T-helper 1 cell treated with Interleukin-12 subunit alpha and Interleukin-12 subunit beta and Interleukin-4 antibody, amounts not matched to agents 30 μg/mL and 1 μg/mL, for 36 hours (primary cell): ENCODE data around the gene GIMAP7.

Experiments
- H3K27ac Mint-ChIP-seq: one replicate; pipeline ENCODE4 v1.8.0; 2021; ENCODE audit warnings: mild to moderate bottlenecking, mixed read lengths
- H3K27me3 Mint-ChIP-seq: one replicate; pipeline ENCODE4 v1.8.0; 2021; ENCODE audit warnings: low read depth, mixed read lengths
- H3K36me3 Mint-ChIP-seq: one replicate; pipeline ENCODE4 v1.8.0; 2021; ENCODE audit warnings: low read depth, mixed read lengths
- H3K4me1 Mint-ChIP-seq: one replicate; pipeline ENCODE4 v1.8.0; 2021; ENCODE audit warnings: low read depth, mixed read lengths
- H3K4me3 Mint-ChIP-seq: one replicate; pipeline ENCODE4 v1.8.0; 2021; ENCODE audit warnings: mild to moderate bottlenecking, moderate library complexity, mixed read lengths
- H3K9me3 Mint-ChIP-seq: one replicate; pipeline ENCODE4 v1.8.0; 2021; ENCODE audit warnings: mixed read lengths

Gene GIMAP7

DNA sequence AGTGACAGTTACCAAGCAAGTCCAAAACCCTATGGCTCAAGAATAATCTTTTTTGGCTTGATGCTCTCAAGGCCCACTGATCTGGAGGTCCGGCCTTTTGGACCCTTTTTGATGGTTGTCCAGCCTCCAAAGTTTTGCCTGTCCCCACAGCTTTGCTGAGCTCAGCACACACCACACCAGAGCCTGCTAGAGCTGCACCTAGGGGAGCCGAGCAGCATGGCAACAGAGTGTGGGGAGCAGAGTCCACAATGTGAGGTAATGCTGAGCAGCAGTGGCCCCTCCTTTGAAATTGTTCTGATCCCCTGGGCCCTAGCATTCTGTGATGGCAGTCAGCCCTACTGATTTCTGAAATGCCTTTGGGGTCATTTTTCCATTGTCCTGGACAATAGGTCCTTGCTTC lies 9.3 kb downstream of the GIMAP7 start:
- Mint-ChIP-seq H3K27me3 (no peaks in the 10 kb centered on the region), H3K36me3 (peaks cover 71% of the 10 kb centered on the region)

DNA sequence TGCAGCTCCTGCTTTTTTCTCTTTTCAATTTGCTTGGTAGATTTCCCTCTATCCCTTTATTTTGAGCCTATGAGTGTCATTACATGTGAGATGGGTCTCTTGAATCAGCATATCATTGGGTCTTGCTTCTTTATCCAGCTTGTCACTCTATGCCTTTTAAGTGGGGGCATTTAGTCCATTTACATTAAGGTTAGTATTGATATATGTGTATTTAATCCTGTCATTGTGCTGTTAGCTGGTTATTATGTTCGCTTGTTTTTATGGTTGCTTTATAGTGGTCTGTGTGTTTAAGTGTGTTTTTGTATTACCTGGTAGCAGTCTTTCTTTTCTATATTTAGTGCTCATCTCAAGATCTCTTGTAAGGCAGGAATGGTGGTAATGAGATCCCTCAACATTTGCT lies 17.0 kb downstream of the GIMAP7 start:
- Mint-ChIP-seq H3K9me3 (peaks cover 78% of the 10 kb centered on the region), H3K36me3 (peaks cover 72% of the 10 kb centered on the region), H3K27me3 (no peaks in the 10 kb centered on the region), H3K4me1 (peaks cover 13% of the 10 kb centered on the region), H3K27ac (no peak overlapping the region), H3K4me3 (no peak overlapping the region)

More for the DNA sequence above, 9.3 kb downstream of the GIMAP7 start:
- H3K4me3 Mint-ChIP-seq, result no peak overlapping the region
- H3K4me1 Mint-ChIP-seq, result peaks cover 40% of the 10 kb centered on the region
- peak overlapping the region; percentile 37 for H3K27ac Mint-ChIP-seq
- peaks cover 40% of the 10 kb centered on the region for H3K9me3 Mint-ChIP-seq

- Mint-ChIP-seq H3K4me1 (peaks cover 6% of the 10 kb centered on the region), H3K27me3 (no peaks in the 10 kb centered on the region), H3K9me3 (peaks cover 82% of the 10 kb centered on the region), H3K27ac (no peak overlapping the region), H3K36me3 (peaks cover 75% of the 10 kb centered on the region), H3K4me3 (no peak overlapping the region)
Measured at GRCh38 chr7:150538259-150538658, 23.6 kb downstream of the GIMAP7 start.

DNA sequence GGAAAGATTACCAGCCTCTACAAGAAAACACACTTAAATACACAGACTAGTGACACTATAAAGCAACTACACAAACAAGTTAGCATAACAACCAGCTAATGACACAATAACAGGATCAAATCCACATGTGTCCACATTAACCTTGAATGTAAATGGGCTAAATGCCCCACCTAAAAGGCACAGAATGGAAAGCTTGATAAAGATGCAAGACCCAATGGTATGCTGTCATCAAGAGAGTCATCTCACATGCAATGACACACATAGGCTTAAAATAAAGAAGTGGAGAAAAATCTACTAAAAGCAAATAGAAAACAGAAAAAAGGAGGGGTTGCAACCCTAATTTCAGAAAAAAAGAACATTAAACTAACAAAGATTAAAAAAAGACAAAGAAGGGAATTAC lies 38.5 kb downstream of the GIMAP7 start:
- Mint-ChIP-seq H3K4me1 (peaks cover 52% of the 10 kb centered on the region), H3K36me3 (peaks cover 69% of the 10 kb centered on the region), H3K27ac (peak overlapping the region; percentile 46), H3K9me3 (peaks cover 64% of the 10 kb centered on the region), H3K27me3 (no peaks in the 10 kb centered on the region), H3K4me3 (peak overlapping the region; percentile 41)

GRCh38 chr7:150556521-150557138 lies 42.0 kb downstream of the GIMAP7 start:
- Mint-ChIP-seq H3K4me3 (peak overlapping the region; percentile 69), H3K27me3 (no peaks in the 10 kb centered on the region), H3K9me3 (peaks cover 73% of the 10 kb centered on the region), H3K27ac (peak overlapping the region; percentile 95), H3K4me1 (peaks cover 54% of the 10 kb centered on the region), H3K36me3 (peaks cover 73% of the 10 kb centered on the region)

GRCh38 chr7:150560486-150560885 lies 45.8 kb downstream of the GIMAP7 start:
- H3K27ac Mint-ChIP-seq, result peak overlapping the region; percentile 55
- peaks cover 51% of the 10 kb centered on the region for H3K36me3 Mint-ChIP-seq
- H3K4me1 Mint-ChIP-seq, result peaks cover 54% of the 10 kb centered on the region
- H3K9me3 Mint-ChIP-seq, result peaks cover 51% of the 10 kb centered on the region
- H3K27me3 Mint-ChIP-seq, result no peaks in the 10 kb centered on the region
- H3K4me3 Mint-ChIP-seq, result no peak overlapping the region

GRCh38 chr7:150562919-150563318 lies 48.2 kb downstream of the GIMAP7 start:
- H3K9me3 Mint-ChIP-seq, result peaks cover 47% of the 10 kb centered on the region

DNA sequence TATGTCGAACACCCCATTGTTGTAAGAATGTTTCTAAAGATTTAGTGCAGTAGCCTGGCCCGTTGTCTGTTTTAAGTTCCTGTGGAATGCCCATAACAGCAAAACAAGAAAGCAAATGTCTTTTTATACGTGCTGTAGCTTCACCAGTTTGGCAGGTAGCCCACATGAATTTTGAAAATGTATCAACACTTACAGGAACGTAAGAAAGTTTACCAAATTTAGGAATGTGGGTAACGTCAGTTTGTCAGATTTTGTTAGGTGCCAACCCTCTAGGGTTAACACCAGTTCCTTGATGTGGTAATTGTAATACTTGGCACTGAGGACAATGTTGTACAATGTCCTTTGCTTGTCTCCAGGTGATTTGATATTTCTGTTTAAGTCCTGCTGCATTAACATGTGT lies 49.3 kb downstream of the GIMAP7 start:
- H3K27me3 Mint-ChIP-seq, result no peaks in the 10 kb centered on the region
- peaks cover 55% of the 10 kb centered on the region for H3K36me3 Mint-ChIP-seq
- peaks cover 38% of the 10 kb centered on the region for H3K9me3 Mint-ChIP-seq
- H3K4me1 Mint-ChIP-seq, result peaks cover 52% of the 10 kb centered on the region
- peak overlapping the region; percentile 84 for H3K4me3 Mint-ChIP-seq
- peak overlapping the region; percentile 90 for H3K27ac Mint-ChIP-seq

More at GRCh38 chr7:150562919-150563318, 48.2 kb downstream of the GIMAP7 start:
- peak overlapping the region; percentile 84 for H3K4me3 Mint-ChIP-seq
- peaks cover 55% of the 10 kb centered on the region for H3K36me3 Mint-ChIP-seq
- no peaks in the 10 kb centered on the region for H3K27me3 Mint-ChIP-seq
- H3K27ac Mint-ChIP-seq, result peak overlapping the region; percentile 90
- H3K4me1 Mint-ChIP-seq, result peaks cover 52% of the 10 kb centered on the region

DNA sequence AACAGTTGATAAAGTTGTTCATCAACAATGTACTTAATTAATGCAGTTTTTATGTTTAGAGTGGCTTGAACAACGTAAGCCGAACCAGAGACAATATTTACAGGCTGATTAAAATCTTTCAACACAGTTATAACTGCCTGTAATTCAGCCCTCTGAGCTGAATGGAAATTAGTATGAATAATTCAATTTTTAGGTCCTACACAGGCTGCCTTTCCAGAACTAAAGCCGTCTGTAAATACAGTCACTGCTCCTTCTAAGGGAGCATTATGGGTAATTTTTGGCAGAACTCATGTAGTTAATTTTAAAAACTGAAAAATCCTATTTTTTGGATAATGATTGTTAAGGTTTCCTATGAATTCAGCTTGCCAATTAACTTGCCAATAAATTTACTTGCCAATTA lies 49.9 kb downstream of the GIMAP7 start:
- peaks cover 59% of the 10 kb centered on the region for H3K36me3 Mint-ChIP-seq
- H3K9me3 Mint-ChIP-seq, result peaks cover 35% of the 10 kb centered on the region
- peak overlapping the region; percentile 90 for H3K27ac Mint-ChIP-seq
- peak overlapping the region; percentile 84 for H3K4me3 Mint-ChIP-seq
- peaks cover 58% of the 10 kb centered on the region for H3K4me1 Mint-ChIP-seq
- no peaks in the 10 kb centered on the region for H3K27me3 Mint-ChIP-seq

- H3K9me3 Mint-ChIP-seq, result peaks cover 30% of the 10 kb centered on the region
- peaks cover 59% of the 10 kb centered on the region for H3K4me1 Mint-ChIP-seq
- H3K4me3 Mint-ChIP-seq, result peak overlapping the region; percentile 28
- peaks cover 60% of the 10 kb centered on the region for H3K36me3 Mint-ChIP-seq
- H3K27ac Mint-ChIP-seq, result peak overlapping the region; percentile 16
- no peaks in the 10 kb centered on the region for H3K27me3 Mint-ChIP-seq
Measured at GRCh38 chr7:150565239-150565638, 50.6 kb downstream of the GIMAP7 start.

GRCh38 chr7:150566123-150566522 lies 51.5 kb downstream of the GIMAP7 start:
- H3K36me3 Mint-ChIP-seq, result peaks cover 60% of the 10 kb centered on the region
- H3K9me3 Mint-ChIP-seq, result peaks cover 21% of the 10 kb centered on the region
- H3K4me1 Mint-ChIP-seq, result peaks cover 62% of the 10 kb centered on the region
- H3K4me3 Mint-ChIP-seq, result peak overlapping the region; percentile 99
- peak overlapping the region; percentile 97 for H3K27ac Mint-ChIP-seq
- no peaks in the 10 kb centered on the region for H3K27me3 Mint-ChIP-seq

DNA sequence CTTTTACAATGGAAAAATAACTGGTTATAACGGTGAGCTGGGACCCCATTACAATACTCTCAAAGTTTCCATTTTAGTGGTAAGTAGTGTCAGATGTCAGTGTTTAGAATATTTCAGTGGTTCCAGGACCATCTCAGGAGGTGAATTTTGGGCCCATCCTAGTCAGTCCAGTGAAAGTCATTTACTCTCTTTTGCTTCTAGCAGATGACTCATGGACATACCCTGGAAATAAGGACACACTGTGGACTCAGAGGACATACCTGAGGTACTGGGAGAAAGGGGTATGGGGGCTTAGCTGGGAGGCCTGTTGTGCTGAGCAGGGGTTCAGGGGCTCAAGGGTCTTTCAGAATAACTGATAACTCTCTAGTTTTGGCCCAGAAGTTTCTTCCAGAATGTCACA lies 51.9 kb downstream of the GIMAP7 start:
- peak overlapping the region; percentile 99 for H3K4me3 Mint-ChIP-seq
- H3K4me1 Mint-ChIP-seq, result peaks cover 60% of the 10 kb centered on the region
- peaks cover 16% of the 10 kb centered on the region for H3K9me3 Mint-ChIP-seq
- H3K27ac Mint-ChIP-seq, result peak overlapping the region; percentile 97
- peaks cover 61% of the 10 kb centered on the region for H3K36me3 Mint-ChIP-seq
- H3K27me3 Mint-ChIP-seq, result no peaks in the 10 kb centered on the region

- peaks cover 15% of the 10 kb centered on the region for H3K9me3 Mint-ChIP-seq
- H3K27me3 Mint-ChIP-seq, result no peaks in the 10 kb centered on the region
- peaks cover 59% of the 10 kb centered on the region for H3K4me1 Mint-ChIP-seq
- H3K4me3 Mint-ChIP-seq, result peak within 1 kb of the TSS; percentile 99
- peaks cover 61% of the 10 kb centered on the region for H3K36me3 Mint-ChIP-seq
- peak within 1 kb of the TSS; percentile 97 for H3K27ac Mint-ChIP-seq
Measured at GRCh38 chr7:150567169-150567568, 52.5 kb downstream of the GIMAP7 start, which contains the start of gene GIMAP4. TSS of gene GIMAP4 (plus strand) at chr7:150567390. CDS start at chr7:150569902, 2,512 bp downstream.

- peaks cover 64% of the 10 kb centered on the region for H3K36me3 Mint-ChIP-seq
- peaks cover 57% of the 10 kb centered on the region for H3K4me1 Mint-ChIP-seq
- H3K9me3 Mint-ChIP-seq, result peaks cover 19% of the 10 kb centered on the region
- no peaks in the 10 kb centered on the region for H3K27me3 Mint-ChIP-seq
- peak overlapping the region; percentile 97 for H3K27ac Mint-ChIP-seq
- H3K4me3 Mint-ChIP-seq, result peak overlapping the region; percentile 99
Measured at GRCh38 chr7:150567871-150568301, 53.2 kb downstream of the GIMAP7 start.

DNA sequence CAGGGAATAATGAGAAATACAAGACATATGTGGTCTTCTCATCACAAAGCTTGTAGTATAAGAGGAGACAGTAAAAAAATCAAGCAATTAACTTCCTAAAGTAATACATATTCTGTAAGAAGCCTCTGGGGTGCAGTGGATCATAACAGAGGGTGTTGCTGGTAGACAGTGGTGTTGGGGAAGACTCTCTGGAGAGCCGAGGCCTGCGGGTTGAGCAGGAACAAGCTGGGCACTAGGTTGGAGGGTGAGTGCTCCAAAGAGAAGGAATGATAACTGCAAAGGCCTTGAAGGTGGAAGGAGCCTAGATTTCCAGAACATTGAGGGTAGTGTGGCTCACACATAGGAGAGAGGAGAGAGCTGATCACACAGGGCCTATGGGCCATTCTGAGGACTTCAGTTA lies 54.0 kb downstream of the GIMAP7 start:
- Mint-ChIP-seq H3K27ac (peak overlapping the region; percentile 97), H3K36me3 (peaks cover 67% of the 10 kb centered on the region), H3K27me3 (no peaks in the 10 kb centered on the region), H3K9me3 (peaks cover 20% of the 10 kb centered on the region), H3K4me3 (peak overlapping the region; percentile 99), H3K4me1 (peaks cover 50% of the 10 kb centered on the region)
